PC-3 (cell line): Measurements from ENCODE around the gene EMB.
"Not testable (repeated sequence)": the region's sequence is repeated elsewhere in the genome, so short reads cannot be mapped to it uniquely, and the experiment has no call there.

Source experiments
- EZH2 ChIP-seq: fragments of 300-600 bp; sonication (generic); IDR thresholded peaks from one replicate; pipeline ENCODE4 v1.6.1; 2017; ENCODE audit warnings: antibody characterized with exemption, mild to moderate bottlenecking, low read length; ENCODE audit not compliant: unreplicated experiment
- EZH2phosphoT487 ChIP-seq: fragments of 300-600 bp; sonication (generic); IDR thresholded peaks from 2 replicates; pipeline ENCODE4 v1.6.1; 2018; ENCODE audit warnings: mild to moderate bottlenecking, antibody characterized with exemption, low read length, borderline replicate concordance
- TF ChIP-seq, protein P1 (sequence below): fragments of 300-600 bp; sonication (generic); conservative IDR thresholded peaks from 2 replicates; pipeline ENCODE4 v1.5.1; 2017; ENCODE audit warnings: antibody characterized with exemption, low read depth, mild to moderate bottlenecking, low read length

DNA sequence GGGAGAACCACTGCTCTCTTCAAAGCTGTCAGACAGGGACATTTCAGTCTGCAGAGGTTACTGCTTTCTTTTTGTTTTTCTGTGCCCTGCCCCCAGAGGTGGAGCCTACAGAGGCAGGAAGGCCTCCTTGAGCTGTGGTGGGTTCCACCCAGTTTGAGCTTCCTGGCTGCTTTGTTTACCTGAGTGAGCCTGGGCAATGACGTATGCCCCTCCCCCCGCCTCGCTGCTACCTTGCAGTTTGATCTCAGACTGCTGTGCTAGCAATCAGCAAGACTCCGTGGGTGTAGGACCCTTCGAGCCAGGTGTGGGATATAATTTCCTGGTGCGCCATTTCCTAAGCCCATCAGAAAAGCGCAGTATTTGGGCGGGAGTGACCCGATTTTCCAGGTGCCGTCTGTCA, 48.4 kb upstream of the EMB start:
- TF ChIP-seq EZH2, EZH2phosphoT487: not testable (repeated sequence)
- TF ChIP-seq, protein P1, sequence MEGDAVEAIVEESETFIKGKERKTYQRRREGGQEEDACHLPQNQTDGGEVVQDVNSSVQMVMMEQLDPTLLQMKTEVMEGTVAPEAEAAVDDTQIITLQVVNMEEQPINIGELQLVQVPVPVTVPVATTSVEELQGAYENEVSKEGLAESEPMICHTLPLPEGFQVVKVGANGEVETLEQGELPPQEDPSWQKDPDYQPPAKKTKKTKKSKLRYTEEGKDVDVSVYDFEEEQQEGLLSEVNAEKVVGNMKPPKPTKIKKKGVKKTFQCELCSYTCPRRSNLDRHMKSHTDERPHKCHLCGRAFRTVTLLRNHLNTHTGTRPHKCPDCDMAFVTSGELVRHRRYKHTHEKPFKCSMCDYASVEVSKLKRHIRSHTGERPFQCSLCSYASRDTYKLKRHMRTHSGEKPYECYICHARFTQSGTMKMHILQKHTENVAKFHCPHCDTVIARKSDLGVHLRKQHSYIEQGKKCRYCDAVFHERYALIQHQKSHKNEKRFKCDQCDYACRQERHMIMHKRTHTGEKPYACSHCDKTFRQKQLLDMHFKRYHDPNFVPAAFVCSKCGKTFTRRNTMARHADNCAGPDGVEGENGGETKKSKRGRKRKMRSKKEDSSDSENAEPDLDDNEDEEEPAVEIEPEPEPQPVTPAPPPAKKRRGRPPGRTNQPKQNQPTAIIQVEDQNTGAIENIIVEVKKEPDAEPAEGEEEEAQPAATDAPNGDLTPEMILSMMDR, result not testable (repeated sequence)
